Left lung (tissue), 10 donors: Measurements from ENCODE around the gene NOX3. TPM values are rescaled to one million over a fixed set of nuclear protein-coding genes. Genes with fewer than 3 reads are reported as not detected.

Source experiments
- ATAC-seq: fragments of 200-7000 bp; cut with Tn5 transposase; one replicate; pipeline ENCODE4 v1.9.1; 2020; ENCODE audit warnings: moderate library complexity
- DNase-seq, 4 donors: peaks; one replicate each; pipeline ENCODE4 v3.0.0-alpha.2; 2013 to 2020
- H3K27ac ChIP-seq, 2 donors: fragments of 200-600 bp; sonication (generic) in 1 of 2; one replicate each; pipeline versions ENCODE4 v1.5.0 to v1.8.0; 2020 to 2021
- H3K27me3 ChIP-seq, 2 donors: fragments of 200-600 bp; sonication (generic) in 1 of 2; one replicate each; pipeline versions ENCODE4 v1.5.0 to v1.8.0; 2020 to 2021
- H3K36me3 ChIP-seq, 2 donors: fragments of 200-600 bp; sonication (generic) in 1 of 2; one replicate each; pipeline versions ENCODE4 v1.5.0 to v1.8.0; 2020 to 2021
- H3K4me1 ChIP-seq, 2 donors: fragments of 200-600 bp; one replicate each; pipeline ENCODE4 v1.8.0; 2021
- H3K4me3 ChIP-seq, 2 donors: fragments of 200-600 bp; sonication (generic) in 1 of 2; one replicate each; pipeline versions ENCODE4 v1.5.0 to v1.8.0; 2020 to 2021; ENCODE audit warnings: mild to moderate bottlenecking in 1 of 2
- H3K9me3 ChIP-seq, 2 donors: fragments of 200-600 bp; sonication (generic) in 1 of 2; one replicate each; pipeline versions ENCODE4 v1.5.0 to v1.8.0; 2020 to 2021
- CTCF ChIP-seq, 2 donors: fragments of 200-600 bp; sonication (generic) in 1 of 2; IDR thresholded peaks; one replicate each; pipeline versions ENCODE4 v1.5.0 to v1.8.0; 2021; ENCODE audit warnings: antibody characterized with exemption in 2 of 2
- intact Hi-C, 2 donors: fragments of 100-400 bp; cut with DNase I; formaldehyde crosslinking; loops; one replicate each; pipeline versions ENCODE4 v1.11.2 to v1.14.2; 2022
- polyA plus RNA-seq, 6 donors: library from polyadenylated mRNA; unstranded; fragments of 120-200 nt; gene quantifications; one replicate each; pipeline ENCODE4 v1.2.1, GENCODE V29; 2013; ENCODE audit not compliant: insufficient read length in 6 of 6
- total RNA-seq, 2 donors: library from RNA; stranded (reverse); fragmentation: NEBNext Ultra II Directional; extraction: Animal tissue kit (Norgen Biotek cat#: 25700); gene quantifications; one replicate each; pipeline ENCODE4 v1.2.1, GENCODE V29; 2021
- donor health status: DM: no; HTN: yes; CAD: no.
- donor health status: DM: no; HTN: no; CAD: no.

Gene NOX3
- total and polyA plus RNA-seq, 8 donors: not detected

DNA sequence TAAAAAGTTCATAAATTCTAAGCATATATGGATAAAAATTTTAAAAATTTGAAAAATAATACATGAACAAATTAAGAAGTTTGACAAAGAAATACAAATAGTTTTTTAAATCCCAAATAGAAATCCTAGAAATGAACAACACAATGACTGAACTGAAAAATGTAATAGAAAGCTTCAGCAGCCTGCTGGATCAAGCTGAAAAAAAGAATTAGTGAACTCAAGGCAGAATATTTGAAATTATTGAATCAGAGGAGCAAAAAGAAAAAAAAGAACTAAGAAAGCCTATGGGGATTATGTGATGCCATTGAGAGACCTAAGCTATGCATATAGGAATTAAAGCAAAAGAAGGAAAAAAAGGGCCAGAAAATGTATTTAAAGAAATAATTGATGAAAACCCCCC is 101.5 kb downstream of the NOX3 start:
- no peaks in the 10 kb centered on the region for H3K4me1 ChIP-seq
- no peaks in the 10 kb centered on the region for H3K27me3 ChIP-seq
- peaks cover 0 to 20% of the 10 kb centered on the region in 2 donors for H3K9me3 ChIP-seq
- H3K27ac ChIP-seq: no peak overlapping the region
- no peaks in the 10 kb centered on the region for H3K36me3 ChIP-seq
- ATAC-seq (no peak), DNase-seq (no peak)
- intact Hi-C loops: no loop called here
- TF ChIP-seq CTCF (IDR thresholded peaks at IDR 0.05): no peak
- H3K4me3 ChIP-seq: no peak overlapping the region

GRCh38 chr6:155352811-155353210 is 102.8 kb downstream of the NOX3 start:
- DNase-seq: no peak
- no peaks in the 10 kb centered on the region for H3K4me1 ChIP-seq
- H3K27ac ChIP-seq: no peak overlapping the region
- H3K4me3 ChIP-seq: no peak overlapping the region
- no peaks in the 10 kb centered on the region for H3K27me3 ChIP-seq
- no peak for ATAC-seq
- peaks cover 0 to 20% of the 10 kb centered on the region in 2 donors for H3K9me3 ChIP-seq
- TF ChIP-seq CTCF (IDR thresholded peaks at IDR 0.05): no peak
- intact Hi-C loops: no loop called here
- H3K36me3 ChIP-seq: no peaks in the 10 kb centered on the region

DNA sequence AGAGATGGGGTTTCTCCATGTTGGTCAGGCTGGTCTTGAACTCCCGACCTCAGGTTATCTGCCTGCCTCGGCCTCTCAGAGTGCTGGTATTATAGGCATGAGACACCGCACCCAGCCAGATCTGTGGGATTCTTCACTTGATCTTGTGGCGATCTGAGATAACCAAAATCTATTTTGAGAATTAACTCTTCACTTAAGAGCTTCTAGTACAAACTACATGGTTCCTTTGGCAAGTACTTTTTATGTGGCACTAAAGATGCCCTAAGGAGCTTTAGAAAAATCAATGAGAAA is 103.6 kb downstream of the NOX3 start:
- H3K9me3 ChIP-seq: peaks cover 0 to 25% of the 10 kb centered on the region in 2 donors
- H3K27me3 ChIP-seq: no peaks in the 10 kb centered on the region
- no peak for ATAC-seq
- DNase-seq: no peak
- no peak overlapping the region for H3K27ac ChIP-seq
- no peaks in the 10 kb centered on the region for H3K36me3 ChIP-seq
- intact Hi-C loops: no loop called here
- TF ChIP-seq CTCF (IDR thresholded peaks at IDR 0.05): no peak
- no peaks in the 10 kb centered on the region for H3K4me1 ChIP-seq
- no peak overlapping the region for H3K4me3 ChIP-seq

GRCh38 chr6:155351273-155352129 is 104.1 kb downstream of the NOX3 start:
- Histone ChIP-seq H3K9me3 (peaks cover 0 to 30% of the 10 kb centered on the region in 2 donors), H3K27ac (no peak overlapping the region), H3K27me3 (no peaks in the 10 kb centered on the region), H3K36me3 (no peaks in the 10 kb centered on the region), H3K4me3 (no peak overlapping the region), H3K4me1 (no peaks in the 10 kb centered on the region)
- TF ChIP-seq CTCF (IDR thresholded peaks at IDR 0.05): no peak
- ATAC-seq (no peak), DNase-seq (no peak)
- intact Hi-C loops: no loop called here

- DNase-seq (peak in 1 of 4 donors; percentile 16), ATAC-seq (no peak)
- H3K27ac ChIP-seq: no peak overlapping the region
- H3K4me3 ChIP-seq: no peak overlapping the region
- H3K36me3 ChIP-seq: no peaks in the 10 kb centered on the region
- no peaks in the 10 kb centered on the region for H3K27me3 ChIP-seq
- intact Hi-C loops: no loop called here
- no peak for TF ChIP-seq CTCF (IDR thresholded peaks at IDR 0.05)
- peaks cover 0 to 36% of the 10 kb centered on the region in 2 donors for H3K9me3 ChIP-seq
- no peaks in the 10 kb centered on the region for H3K4me1 ChIP-seq
Observed at GRCh38 chr6:155349956-155350355, 105.7 kb downstream of the NOX3 start.
